SK-N-MC (cell line): ENCODE measurements around the gene ICAM1.

Source experiments
- EZH2 ChIP-seq: fragments of 200-600 bp; sonication (generic); IDR thresholded peaks from one replicate; pipeline ENCODE4 v1.6.1; 2017; ENCODE audit warnings: antibody characterized with exemption
- FOXP2 ChIP-seq: optimal IDR thresholded peaks from 2 replicates; pipeline ENCODE3; 2011; ENCODE audit warnings: mild to moderate bottlenecking, moderate library complexity; ENCODE audit not compliant: insufficient read depth; ENCODE audit errors: extremely low read length, control extremely low read depth
- POLR2AphosphoS5 ChIP-seq: IDR thresholded peaks from 2 replicates; pipeline ENCODE4 v1.6.1; 2012; ENCODE audit warnings: mild to moderate bottlenecking, low read depth, low read length, borderline replicate concordance

DNA sequence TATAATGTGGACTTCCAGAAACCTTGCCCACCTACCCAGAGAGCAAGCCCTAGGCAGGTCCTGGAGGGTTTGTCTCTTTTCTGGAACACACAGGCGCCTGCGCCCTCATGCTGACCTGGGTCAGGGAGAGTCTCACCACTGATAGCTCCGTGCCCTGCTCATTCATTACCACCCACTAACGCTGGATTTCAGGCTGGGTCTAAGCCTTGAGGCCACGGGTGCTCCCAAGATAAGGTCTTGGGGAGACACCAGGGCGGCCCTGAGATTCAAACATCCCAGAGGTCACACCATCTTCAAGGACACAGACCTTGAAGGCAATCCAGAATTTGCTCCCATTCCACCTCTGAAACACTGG lies 44.9 kb upstream of the ICAM1 start:
- TF ChIP-seq EZH2 (no peak), POLR2AphosphoS5 (no peak), FOXP2 (no peak)
